ENCODE results near the gene LETMD1.
A peak's percentile ranks its signal among the peaks of the same experiment; 100 is the strongest.
"Not testable (repeated sequence)": the region's sequence is repeated elsewhere in the genome, so short reads cannot be mapped to it uniquely, and the experiment has no call there.

The LETMD1 gene

GRCh38 chr12:51047655-51048540, at the start of gene LETMD1:
TSS of gene LETMD1 (plus strand) at chr12:51048327. CDS start at chr12:51048357, 30 bp downstream.
- DNase-seq (ENCODE audit: low spot score), result peak; percentile 88

GRCh38 chr12:50999093-50999492, 49.0 kb upstream of the LETMD1 start:
- no peak for DNase-seq (ENCODE audit: low spot score)

- DNase-seq (ENCODE audit: low spot score), result no peak
These were observed 47.9 kb upstream of the LETMD1 start for GRCh38 chr12:51000245-51000644.

- DNase-seq (ENCODE audit: low spot score), result no peak
These were observed 46.3 kb upstream of the LETMD1 start for GRCh38 chr12:51001799-51002198.

- DNase-seq (ENCODE audit: low spot score), result no peak
These were observed 43.6 kb upstream of the LETMD1 start for GRCh38 chr12:51004504-51004903.

- DNase-seq (ENCODE audit: low spot score), result no peak
These were observed 43.1 kb upstream of the LETMD1 start for GRCh38 chr12:51005030-51005429.

GRCh38 chr12:51005671-51006070, 42.5 kb upstream of the LETMD1 start:
- DNase-seq (ENCODE audit: low spot score), result no peak

GRCh38 chr12:51008329-51009055, 39.6 kb upstream of the LETMD1 start:
- DNase-seq (ENCODE audit: low spot score), result no peak

- no peak for DNase-seq (ENCODE audit: low spot score)
These were observed 39.1 kb upstream of the LETMD1 start for GRCh38 chr12:51009056-51009440.

GRCh38 chr12:51011955-51012354, 36.2 kb upstream of the LETMD1 start:
- no peak for DNase-seq (ENCODE audit: low spot score)

- no peak for DNase-seq (ENCODE audit: low spot score)
These were observed 35.4 kb upstream of the LETMD1 start for GRCh38 chr12:51012570-51013236.

- DNase-seq (ENCODE audit: low spot score), result no peak
These were observed 34.7 kb upstream of the LETMD1 start for GRCh38 chr12:51013441-51013840.

GRCh38 chr12:51014467-51014866, 33.7 kb upstream of the LETMD1 start:
- not testable (repeated sequence) for DNase-seq (ENCODE audit: low spot score)

GRCh38 chr12:51017452-51017851, 30.7 kb upstream of the LETMD1 start:
- DNase-seq (ENCODE audit: low spot score), result no peak

GRCh38 chr12:51018956-51019355, 29.2 kb upstream of the LETMD1 start:
- no peak for DNase-seq (ENCODE audit: low spot score)

- no peak for DNase-seq (ENCODE audit: low spot score)
These were observed 28.2 kb upstream of the LETMD1 start for GRCh38 chr12:51019927-51020326.

GRCh38 chr12:51020448-51021182, 27.5 kb upstream of the LETMD1 start:
- DNase-seq (ENCODE audit: low spot score), result no peak

- DNase-seq (ENCODE audit: low spot score), result no peak
These were observed 26.4 kb upstream of the LETMD1 start for GRCh38 chr12:51021694-51022093.

GRCh38 chr12:51023625-51024382, 24.3 kb upstream of the LETMD1 start:
- DNase-seq (ENCODE audit: low spot score), result no peak

- DNase-seq (ENCODE audit: low spot score), result no peak
These were observed 22.7 kb upstream of the LETMD1 start for GRCh38 chr12:51025338-51025835.
